Lower leg skin (tissue), 4 donors: Measurements from ENCODE around the gene CEP290. TPM values are rescaled to one million over a fixed set of nuclear protein-coding genes. Genes with fewer than 3 reads are reported as not detected.

Experiments used
- DNase-seq, 2 donors: peaks; one replicate each; pipeline ENCODE4 v3.0.0-alpha.2; 2019; ENCODE audit warnings: low spot score in 2 of 2
- H3K4me3 ChIP-seq: fragments of 200-600 bp; sonication (generic); 2 replicates; pipeline ENCODE4 v1.5.1; 2017; ENCODE audit warnings: mild to moderate bottlenecking, low read depth; ENCODE audit not compliant: poor library complexity, severe bottlenecking
- POLR2A ChIP-seq, 2 donors: fragments of 450-650 bp; IDR thresholded peaks; one replicate each; pipeline ENCODE4 v1.6.1; 2016 to 2017; ENCODE audit warnings: antibody characterized with exemption in 2 of 2, mild to moderate bottlenecking in 1 of 2, moderate library complexity in 1 of 2
- WGBS, 2 donors: methylation state at CpG; one replicate each; pipeline ENCODE4 v1.1.5; 2018; 5-methylcytosine and 5-hydroxymethylcytosine counted together
- intact Hi-C: fragments of 100-400 bp; cut with DNase I; formaldehyde crosslinking; loops from one replicate; pipeline ENCODE4 v1.15.0; 2023; ENCODE audit warnings: low total_unique reads
- total RNA-seq, 4 donors: library from RNA; depleted of rRNA; stranded (reverse); fragments of >200 nt; gene quantifications; one replicate each; pipeline ENCODE4 v1.1.0, GENCODE V29; 2016
- TF ChIP-seq, protein P1 (sequence below), 3 donors: fragments of 450-650 bp; IDR thresholded peaks; one replicate each; pipeline ENCODE4 v1.5.1; 2016; ENCODE audit warnings: antibody characterized with exemption in 3 of 3, mild to moderate bottlenecking in 3 of 3, moderate library complexity in 2 of 3

CEP290 gene
- total RNA-seq, 4 donors from 2014 or later, result 3.0 to 5.8 (median 3.7) TPM

DNA sequence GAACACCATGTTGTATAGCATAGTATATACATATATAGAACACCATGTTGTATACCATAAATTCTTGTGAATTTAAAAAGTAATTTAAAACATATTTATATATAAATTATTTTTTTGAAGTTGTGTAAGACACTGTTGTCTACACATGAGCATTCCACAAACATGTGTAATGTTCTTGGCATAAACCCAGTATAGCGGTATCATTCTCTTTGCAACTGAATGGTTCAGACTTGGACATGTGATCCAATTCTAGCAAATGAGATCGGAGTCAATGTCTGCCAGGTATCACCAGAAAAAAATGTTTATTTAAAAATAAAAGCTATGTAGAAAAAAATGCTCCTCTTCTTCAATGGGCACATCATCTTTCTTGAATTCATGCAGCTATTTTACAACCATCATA lies 33.9 kb downstream of the CEP290 start:
- H3K4me3 ChIP-seq, result no peak overlapping the region
- DNase-seq, result no peak
- no peak for TF ChIP-seq POLR2A (IDR thresholded peaks at IDR 0.05)
- TF ChIP-seq, protein P1, sequence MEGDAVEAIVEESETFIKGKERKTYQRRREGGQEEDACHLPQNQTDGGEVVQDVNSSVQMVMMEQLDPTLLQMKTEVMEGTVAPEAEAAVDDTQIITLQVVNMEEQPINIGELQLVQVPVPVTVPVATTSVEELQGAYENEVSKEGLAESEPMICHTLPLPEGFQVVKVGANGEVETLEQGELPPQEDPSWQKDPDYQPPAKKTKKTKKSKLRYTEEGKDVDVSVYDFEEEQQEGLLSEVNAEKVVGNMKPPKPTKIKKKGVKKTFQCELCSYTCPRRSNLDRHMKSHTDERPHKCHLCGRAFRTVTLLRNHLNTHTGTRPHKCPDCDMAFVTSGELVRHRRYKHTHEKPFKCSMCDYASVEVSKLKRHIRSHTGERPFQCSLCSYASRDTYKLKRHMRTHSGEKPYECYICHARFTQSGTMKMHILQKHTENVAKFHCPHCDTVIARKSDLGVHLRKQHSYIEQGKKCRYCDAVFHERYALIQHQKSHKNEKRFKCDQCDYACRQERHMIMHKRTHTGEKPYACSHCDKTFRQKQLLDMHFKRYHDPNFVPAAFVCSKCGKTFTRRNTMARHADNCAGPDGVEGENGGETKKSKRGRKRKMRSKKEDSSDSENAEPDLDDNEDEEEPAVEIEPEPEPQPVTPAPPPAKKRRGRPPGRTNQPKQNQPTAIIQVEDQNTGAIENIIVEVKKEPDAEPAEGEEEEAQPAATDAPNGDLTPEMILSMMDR (IDR thresholded peaks at IDR 0.05), result no peak
- intact Hi-C loops, result no loop called here
- WGBS, 2 donors, result 93 to 94% methylated on average over 2 of the region's 2 CpGs

DNA sequence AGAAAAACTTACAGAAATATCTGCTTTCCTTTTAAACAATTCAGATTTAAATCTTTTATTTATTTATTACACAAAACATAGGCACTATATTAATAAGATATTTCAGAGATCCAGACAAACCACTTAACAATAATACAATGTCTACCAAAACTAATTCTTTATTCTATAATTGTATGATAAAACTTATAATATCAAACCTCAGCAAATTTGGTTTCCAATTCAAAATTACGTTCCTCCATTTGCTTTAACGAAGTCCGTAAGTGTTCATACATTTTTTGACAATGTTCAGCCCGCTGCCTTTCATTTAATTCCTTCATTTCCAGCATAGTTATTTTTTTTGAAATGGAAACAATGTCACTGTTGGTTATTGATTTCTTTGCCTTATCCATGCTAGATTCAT lies 48.3 kb downstream of the CEP290 start:
- 97 to 99% methylated on average over 4 of the region's 4 CpGs for WGBS, 2 donors
- intact Hi-C loops, result no loop called here
- TF ChIP-seq POLR2A (IDR thresholded peaks at IDR 0.05), result no peak
- TF ChIP-seq, protein P1 (IDR thresholded peaks at IDR 0.05), result no peak
- no peak overlapping the region for H3K4me3 ChIP-seq
- no peak for DNase-seq

DNA sequence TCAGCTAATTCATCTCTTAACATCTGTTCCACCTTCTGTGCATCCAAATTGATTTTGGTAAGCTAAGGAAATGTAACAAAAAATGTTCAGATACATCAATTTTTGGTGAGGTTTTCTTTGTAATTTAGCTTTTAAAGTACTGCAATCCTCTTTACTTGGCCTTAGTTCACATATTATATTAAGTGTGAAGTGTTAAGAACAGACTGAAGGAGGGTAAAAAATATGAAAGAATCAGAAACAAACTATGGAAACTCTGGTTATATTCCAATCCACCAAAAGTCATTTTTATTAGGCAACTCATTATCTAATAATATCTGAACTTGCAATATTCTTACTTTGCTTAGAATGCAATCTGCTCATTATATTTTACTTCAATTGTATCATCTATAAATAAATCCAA lies 49.1 kb downstream of the CEP290 start:
- TF ChIP-seq POLR2A (IDR thresholded peaks at IDR 0.05), result no peak
- TF ChIP-seq, protein P1 (IDR thresholded peaks at IDR 0.05), result no peak
- DNase-seq, result no peak

DNA sequence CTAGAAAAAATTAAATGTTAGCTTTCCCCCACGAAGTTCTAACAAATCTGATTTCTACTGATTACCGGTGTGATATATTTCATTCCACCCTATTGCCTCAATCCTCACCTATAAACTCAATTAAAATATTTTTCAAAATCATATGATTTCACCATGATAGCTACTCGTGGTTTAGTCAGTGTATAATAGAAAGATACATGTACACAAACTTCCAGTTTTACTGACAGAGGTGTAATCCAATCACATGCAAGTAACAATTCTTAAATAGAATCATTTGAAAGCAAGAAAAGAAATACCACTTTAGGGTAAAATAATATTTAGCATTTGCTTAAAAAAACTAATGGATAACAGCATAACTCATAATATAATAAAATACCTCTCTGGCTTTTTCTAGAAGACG lies 57.7 kb downstream of the CEP290 start:
- 90 to 94% methylated on average over 4 of the region's 4 CpGs for WGBS, 2 donors
- no peak for DNase-seq
- H3K4me3 ChIP-seq, result no peak overlapping the region
- TF ChIP-seq, protein P1 (IDR thresholded peaks at IDR 0.05), result no peak
- TF ChIP-seq POLR2A (IDR thresholded peaks at IDR 0.05), result no peak
- intact Hi-C loops, result no loop called here

More for the DNA sequence above, 49.1 kb downstream of the CEP290 start:
- intact Hi-C loops, result no loop called here
- no peak overlapping the region for H3K4me3 ChIP-seq

DNA sequence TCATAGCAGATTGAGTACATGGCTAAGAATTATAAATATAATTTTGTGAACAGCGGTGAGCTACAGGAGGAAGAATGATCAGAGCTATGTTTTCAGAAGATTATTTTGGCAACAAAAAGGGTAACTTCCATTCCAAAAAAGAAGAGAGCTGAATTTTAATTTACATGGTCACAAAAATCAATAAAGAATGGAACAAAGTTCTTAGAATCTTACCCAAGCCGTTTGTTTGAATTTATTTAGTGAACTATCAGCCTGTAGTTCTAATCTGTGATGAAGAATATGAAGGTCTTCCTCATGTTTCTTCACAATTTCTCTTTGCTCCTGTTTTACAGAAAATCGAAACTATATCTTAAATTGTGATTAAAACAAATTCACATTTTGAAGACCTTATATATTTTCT lies 58.3 kb downstream of the CEP290 start:
- DNase-seq, result no peak
- 92 to 93% methylated on average over 3 of the region's 3 CpGs for WGBS, 2 donors
- no peak overlapping the region for H3K4me3 ChIP-seq
- intact Hi-C loops, result no loop called here
- no peak for TF ChIP-seq POLR2A (IDR thresholded peaks at IDR 0.05)

DNA sequence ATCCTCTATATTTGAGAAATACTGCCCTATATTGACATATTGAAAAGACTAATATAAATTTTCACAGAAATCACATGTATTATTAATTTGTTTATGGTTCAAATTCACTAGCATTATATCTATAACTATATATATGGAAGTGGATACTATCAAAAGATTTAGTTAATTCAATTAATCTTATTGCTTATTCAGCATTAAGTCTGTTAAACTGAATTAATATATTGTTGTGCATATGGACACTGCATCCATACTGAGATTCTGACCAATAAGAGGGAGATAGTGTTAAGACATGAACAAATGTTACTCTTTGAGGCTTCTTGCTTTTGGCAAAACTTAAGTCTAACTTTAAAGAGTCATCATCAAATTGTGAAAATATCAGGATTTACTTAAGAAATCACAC lies 60.6 kb downstream of the CEP290 start:
- no peak for DNase-seq
- intact Hi-C loops, result no loop called here
- H3K4me3 ChIP-seq, result no peak overlapping the region
- no peak for TF ChIP-seq POLR2A (IDR thresholded peaks at IDR 0.05)
- TF ChIP-seq, protein P1 (IDR thresholded peaks at IDR 0.05), result no peak
